Upper lobe of left lung (tissue), 4 donors: ENCODE measurements around the gene RBBP9.

Source experiments
- CTCF ChIP-seq, 6 experiments: fragments of 450-650 bp in 4 of 6; fragments of 200-600 bp in 2 of 6; sonication (generic) in 2 of 6; IDR thresholded peaks; one replicate each; pipeline ENCODE4 v1.5.1; 2016 to 2019; ENCODE audit warnings: antibody characterized with exemption in 6 of 6
- EP300 ChIP-seq, 4 donors: sonication (generic); formaldehyde crosslinking; IDR thresholded peaks; one replicate each; pipeline ENCODE4 v1.5.1; 2017; ENCODE audit warnings: antibody characterized with exemption in 4 of 4, control low read depth in 2 of 4
- POLR2A ChIP-seq, 4 donors: fragments of 450-650 bp; IDR thresholded peaks; one replicate each; pipeline ENCODE4 v1.5.1; 2016 to 2017; ENCODE audit warnings: antibody characterized with exemption in 4 of 4, mild to moderate bottlenecking in 2 of 4
- POLR2AphosphoS5 ChIP-seq, 2 donors: sonication (generic); formaldehyde crosslinking; IDR thresholded peaks; one replicate each; pipeline ENCODE4 v1.5.1; 2017; ENCODE audit warnings: antibody characterized with exemption in 2 of 2

DNA sequence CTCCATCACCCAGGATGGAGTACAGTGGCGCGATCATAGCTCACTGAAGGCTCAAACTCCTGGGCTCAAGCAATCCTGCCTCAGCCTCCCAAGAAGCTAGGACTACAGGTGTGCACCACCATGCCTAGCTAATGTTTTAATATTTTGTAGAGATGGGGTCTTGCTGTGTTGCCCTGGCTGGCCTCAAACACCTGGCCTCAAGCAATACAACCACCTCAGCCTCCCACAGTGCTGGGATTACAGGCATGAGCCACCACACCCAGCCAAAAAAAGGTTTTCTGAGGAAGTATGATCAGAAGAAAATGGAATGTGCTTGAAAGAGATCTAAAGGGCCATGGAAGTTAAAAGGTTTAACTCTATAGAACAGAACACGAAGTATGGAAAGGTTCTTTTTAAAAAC is 8.7 kb downstream of the RBBP9 start:
- TF ChIP-seq POLR2A (IDR thresholded peaks at IDR 0.05): no peak
- TF ChIP-seq CTCF (IDR thresholded peaks at IDR 0.05): no peak
- TF ChIP-seq POLR2AphosphoS5 (IDR thresholded peaks at IDR 0.05): no peak
- TF ChIP-seq EP300 (IDR thresholded peaks at IDR 0.05): no peak
